Measurements from ENCODE around the gene DTNA.
A peak's percentile ranks its signal among the peaks of the same experiment; 100 is the strongest.
"Not testable (repeated sequence)": the region's sequence is repeated elsewhere in the genome, so short reads cannot be mapped to it uniquely, and the experiment has no call there.

The DTNA gene

DNA sequence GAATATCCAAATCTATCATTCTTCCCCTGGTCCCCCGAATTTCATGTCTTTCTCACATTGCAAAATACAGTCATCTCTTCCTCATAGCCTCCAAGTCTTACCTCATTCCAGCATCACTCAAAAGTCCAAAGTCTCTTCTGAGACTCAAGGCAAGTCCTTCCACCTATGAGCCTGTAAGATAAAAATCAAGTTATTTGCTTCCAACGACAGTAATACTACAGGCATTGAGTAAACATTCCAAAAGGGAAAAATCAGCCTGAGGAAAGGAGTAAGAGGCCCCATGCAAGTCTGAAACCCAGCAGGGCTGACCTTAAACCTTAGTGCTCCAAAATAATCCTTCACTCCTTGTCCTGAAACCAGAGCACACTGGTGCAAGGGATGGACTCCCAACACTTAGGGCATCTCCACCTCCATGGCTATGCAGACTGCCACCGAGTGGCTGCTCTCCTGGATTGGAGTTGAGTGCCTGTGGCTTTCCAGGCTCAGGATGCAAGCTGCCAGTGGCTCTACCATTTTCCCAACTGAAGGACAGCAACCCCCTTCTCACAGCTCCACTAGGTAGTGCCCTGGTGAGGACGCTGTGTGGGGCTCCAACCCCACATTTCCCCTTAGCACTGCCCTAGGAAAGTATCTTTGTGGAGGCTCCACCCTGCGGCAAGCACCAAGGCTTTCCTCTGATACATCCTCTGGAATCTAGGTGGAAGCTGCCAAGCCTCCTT is 16.3 kb downstream of the DTNA start:
- no peak for DNase-seq

GRCh38 chr18:34729264-34729663 is 19.2 kb downstream of the DTNA start:
- DNase-seq = peak; percentile 23

DNA sequence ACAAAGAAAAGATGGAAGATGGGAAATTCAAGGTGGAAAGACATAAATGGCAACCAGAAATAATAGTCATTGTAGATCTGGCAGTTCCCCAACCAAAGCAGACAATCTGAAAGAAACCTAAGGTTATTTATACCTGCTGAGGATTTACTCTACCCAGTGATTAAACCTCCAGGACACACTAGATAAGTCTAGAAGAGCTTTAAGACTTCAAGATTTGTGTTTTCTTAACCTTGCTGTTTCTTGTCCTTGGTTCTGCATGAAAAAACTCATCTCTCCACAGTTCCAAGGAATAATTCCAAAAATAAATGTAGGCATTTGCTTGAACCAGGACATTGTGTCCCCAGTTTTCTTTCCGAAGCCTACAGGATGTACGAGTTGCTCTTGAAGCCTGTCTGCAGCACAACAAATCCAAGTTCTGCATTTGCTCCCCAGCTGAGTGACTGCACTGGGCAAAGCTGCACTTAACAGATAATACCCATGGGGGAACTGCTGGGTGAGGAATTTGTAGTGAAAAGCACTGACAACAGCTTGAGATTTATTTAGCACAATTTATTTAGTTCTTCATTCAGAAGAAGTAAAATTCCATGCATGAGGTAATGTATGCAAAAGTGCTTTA is 19.8 kb downstream of the DTNA start:
- DNase-seq = no peak

- no peak for DNase-seq
These were observed 20.7 kb downstream of the DTNA start for GRCh38 chr18:34730774-34731173.

GRCh38 chr18:34734056-34734455 is 24.0 kb downstream of the DTNA start:
- no peak for DNase-seq

GRCh38 chr18:34734526-34734925 is 24.4 kb downstream of the DTNA start:
- DNase-seq = not testable (repeated sequence)

- DNase-seq = no peak
These were observed 28.2 kb downstream of the DTNA start for GRCh38 chr18:34738175-34738894.

DNA sequence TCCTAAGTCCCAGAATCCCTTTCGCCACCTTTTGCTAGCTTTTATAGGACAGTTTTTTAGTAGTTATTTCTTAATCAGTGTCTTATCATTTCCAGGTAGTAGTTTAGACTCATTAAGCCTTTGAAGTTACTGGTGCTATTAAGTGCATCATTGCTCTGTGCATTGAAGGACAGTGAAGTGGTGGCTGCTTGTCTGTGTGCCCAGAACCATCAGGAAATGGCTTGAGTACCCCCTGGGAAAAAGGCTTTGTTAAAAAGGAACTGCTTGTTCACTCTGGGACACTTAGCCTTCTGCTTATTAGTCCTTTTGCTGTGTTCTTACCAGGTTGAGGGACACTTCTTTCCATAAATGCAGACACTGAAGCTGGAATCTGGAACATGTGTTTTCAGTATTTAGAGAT is 30.0 kb downstream of the DTNA start:
- no peak for DNase-seq

DNA sequence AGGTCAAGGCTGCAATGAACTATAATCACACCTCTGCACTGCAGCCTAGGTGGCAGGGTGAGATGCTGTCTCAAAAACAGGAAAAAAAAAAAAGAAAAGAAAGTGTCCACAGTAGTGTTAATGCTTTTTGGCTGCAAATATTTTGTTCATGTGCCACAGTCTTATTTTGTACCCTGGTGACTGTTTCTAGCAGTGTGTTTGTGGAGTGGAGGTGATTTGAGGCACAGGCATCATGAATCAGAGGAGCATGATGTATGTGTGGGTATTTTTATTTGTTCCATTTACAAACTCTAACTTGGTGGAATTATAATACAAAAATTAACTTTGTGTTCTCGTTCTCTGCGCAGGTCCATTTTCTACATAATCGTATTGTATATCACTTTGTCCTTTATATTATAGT is 30.6 kb downstream of the DTNA start:
- no peak for DNase-seq

DNA sequence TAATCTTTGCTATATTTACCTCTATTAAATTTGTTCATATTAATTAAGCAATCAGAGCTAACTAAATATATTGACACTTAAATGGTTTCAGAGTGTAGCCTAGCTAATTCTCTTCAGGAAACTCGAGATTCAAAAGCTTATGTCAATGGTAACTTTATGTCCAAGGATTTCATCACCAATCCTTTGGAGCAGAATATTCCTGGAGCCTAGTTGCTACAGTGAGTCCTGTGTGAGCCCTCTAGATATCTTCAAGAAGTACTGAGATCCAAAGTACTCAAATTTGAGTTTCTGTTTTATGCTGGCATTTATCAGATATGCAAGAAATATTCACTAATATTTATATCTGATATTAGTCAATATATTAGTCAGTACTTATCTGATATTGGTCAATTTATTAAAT is 31.3 kb downstream of the DTNA start:
- DNase-seq = no peak

GRCh38 chr18:34742891-34743341 is 32.8 kb downstream of the DTNA start:
- DNase-seq = no peak

DNA sequence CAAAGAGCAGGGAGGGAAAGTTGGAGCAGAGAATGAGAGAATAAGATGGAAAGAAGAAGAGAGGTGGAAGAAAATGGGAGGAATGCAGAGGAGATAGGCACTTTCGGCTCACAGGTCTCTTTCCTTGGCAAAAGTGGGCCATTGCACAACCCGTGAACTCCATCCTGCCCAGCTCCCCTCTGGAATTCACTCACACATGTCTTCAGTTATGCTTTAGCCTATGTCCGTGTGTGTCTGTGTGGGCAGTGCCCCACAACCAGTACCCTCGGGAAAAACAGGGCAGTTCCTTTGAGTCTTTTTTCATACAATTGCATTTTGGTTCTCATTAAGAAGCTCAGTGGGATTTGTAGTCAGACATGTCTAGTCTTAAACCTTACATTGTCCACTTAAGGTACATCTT is 34.5 kb downstream of the DTNA start:
- DNase-seq = no peak

DNA sequence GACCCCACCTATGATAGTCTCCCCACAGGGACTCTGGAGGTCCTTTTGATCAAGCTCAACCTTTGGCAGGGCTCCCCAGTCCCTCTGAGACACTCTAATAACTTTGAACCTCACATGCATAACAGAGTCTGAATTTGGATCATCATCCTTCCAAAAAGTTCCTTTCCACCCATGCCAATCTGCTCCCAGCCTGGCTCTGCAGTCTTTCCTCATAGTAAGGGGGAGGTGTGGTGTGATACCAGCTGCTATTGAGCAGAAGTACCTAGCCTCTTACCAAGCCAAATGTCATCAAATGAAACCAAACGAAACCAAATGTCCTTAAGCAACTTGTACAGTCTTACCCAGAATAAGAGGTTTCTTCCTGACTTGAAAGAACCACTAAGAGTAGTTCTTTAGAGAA is 36.5 kb downstream of the DTNA start:
- DNase-seq = no peak

DNA sequence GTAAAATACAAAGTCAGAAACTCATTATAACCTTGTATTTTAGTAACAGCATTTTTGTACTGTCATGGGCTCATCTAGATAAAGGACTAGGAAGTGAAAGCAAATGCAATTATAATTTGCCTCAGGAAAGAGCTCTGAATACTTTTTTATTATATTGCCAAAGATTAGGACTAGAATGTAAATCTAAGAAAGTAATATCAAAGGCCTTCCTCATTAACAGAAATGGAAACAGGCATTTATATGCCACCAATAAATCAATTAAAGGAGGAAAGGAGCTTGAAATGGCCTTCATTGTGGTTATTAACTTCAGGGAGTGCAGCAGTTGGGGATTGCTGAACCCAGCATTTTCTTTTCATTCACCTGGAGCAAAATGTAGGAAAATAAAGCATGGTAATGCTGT is 39.6 kb downstream of the DTNA start:
- no peak for DNase-seq

GRCh38 chr18:34752056-34752455 is 42.0 kb downstream of the DTNA start:
- no peak for DNase-seq

DNA sequence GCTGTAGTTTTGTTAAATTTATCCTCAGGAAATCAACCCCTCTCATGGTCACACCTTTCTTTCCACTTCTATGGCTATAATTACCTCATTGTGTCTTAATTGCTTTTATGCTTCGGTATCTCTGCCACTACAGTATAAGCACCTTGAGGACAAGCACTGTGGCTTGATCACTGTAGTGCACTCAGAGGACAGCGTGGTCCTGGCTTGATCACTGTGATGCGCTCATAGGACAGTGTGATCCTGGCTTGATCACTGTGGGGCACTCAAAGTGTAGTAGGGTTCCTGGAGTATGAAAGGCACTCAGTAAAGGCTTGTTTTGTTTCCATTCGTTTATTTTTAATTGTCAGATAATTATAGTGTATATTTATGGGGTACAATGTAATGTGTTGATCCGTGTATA is 44.2 kb downstream of the DTNA start:
- no peak for DNase-seq

GRCh38 chr18:34757666-34758065 is 47.6 kb downstream of the DTNA start:
- no peak for DNase-seq

DNA sequence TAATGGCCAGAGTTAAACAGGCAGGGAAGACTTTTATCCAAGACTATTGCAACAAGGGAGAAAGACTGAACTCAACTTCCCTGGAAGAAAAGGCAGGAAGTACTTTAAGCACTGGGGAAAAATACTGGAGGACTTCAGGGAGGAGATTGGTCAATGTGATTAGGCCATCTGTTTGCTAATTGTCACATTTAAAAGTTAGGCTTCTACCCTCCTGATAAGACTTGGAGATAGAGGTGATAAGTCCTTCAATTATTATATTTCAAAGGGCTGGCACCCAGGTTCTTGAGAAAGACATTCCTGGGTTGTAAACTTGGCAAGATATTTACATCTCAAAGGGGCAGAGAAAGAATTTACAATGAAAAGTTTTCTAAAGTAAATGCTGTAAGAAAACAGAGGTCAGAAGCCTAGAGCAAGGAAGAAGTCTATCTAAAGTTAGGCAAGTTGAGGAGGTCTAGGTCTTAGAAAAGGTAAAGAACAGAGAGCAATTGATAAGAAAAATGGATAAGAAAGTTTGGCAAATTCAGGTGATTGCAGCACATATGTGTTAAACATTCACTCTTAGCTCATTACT is 48.4 kb downstream of the DTNA start:
- DNase-seq = no peak

DNA sequence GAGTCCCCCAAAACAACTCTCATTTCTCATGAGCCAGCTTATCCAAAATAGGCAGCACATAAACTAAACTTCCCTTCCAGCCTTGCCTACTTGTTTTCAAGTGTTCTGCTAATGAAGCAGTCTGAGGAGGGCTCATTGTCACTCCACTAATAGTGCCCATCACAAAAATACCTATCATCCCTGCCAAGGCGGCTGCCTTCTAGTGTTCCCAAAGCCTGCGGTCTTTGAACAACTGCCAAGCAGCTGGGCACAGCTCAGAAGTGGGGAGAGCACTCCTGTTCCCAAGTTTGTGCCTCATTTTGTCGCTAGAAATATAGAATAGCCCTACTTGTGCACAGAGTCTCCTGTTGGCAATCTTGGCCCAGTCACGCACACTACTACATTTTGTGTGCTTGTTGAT is 50.3 kb downstream of the DTNA start:
- no peak for DNase-seq

DNA sequence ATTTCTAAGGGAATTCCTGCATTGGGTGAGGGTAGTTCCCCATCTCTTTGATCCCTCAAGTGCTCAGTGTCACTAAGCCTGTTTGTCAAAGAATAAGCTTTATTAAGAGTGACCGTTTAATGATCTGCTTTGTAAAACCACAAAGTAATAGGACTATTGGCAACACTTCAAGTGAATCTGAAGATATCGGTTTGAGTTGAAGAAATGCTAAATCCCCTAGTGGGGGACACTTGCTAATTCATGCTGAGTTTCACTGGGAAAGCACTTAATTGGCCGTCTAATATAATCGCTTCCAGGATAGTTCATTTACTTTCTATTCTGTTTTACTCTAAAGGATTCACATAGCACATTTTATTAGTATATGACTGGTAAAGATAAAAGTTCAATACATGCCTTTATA is 54.4 kb downstream of the DTNA start:
- no peak for DNase-seq

GRCh38 chr18:34767601-34768027 is 57.5 kb downstream of the DTNA start:
- peak; percentile 28 for DNase-seq

DNA sequence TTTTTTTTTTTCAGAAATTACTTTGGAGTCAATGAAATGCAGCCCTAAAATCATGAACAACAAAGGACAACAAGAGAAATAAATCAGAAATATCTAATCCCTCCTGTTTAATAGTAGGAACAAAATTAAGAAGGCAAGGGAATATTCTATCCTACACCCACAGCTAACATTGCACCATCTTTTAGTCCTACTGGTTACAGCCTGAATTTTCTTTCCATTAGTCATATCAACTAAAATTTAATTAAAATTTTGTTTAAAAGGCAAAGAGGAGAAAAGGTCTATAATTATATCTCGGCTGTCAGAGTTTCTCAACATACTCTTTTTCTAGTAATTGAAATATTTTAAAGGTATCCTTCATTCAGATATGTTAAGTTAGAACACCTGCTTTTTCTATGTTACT is 61.9 kb downstream of the DTNA start:
- DNase-seq = no peak

DNA sequence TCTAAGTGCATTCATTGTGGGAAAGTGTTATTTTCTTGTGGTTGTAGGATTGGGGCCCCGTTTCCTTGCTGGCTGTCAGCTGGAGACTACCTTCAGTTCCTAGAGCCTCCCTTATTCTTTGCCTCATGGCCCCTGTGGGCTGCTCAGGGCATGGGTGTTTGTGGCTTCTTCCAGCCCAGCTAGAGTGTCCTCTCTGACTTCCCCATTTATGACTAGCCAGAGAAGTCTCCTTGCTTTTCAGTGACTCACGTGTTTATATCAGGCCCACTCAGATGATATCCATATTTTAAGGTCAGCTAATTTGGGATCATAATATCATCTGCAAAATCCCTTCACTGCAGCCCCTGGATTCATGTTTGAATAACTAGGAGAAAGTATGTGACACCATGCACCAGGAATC is 62.8 kb downstream of the DTNA start:
- no peak for DNase-seq

GRCh38 chr18:34773378-34773777 is 63.3 kb downstream of the DTNA start:
- DNase-seq = no peak
